HG02610 (cell line): ENCODE results near the gene AMMECR1.

ENCODE experiments used
- ATAC-seq: cut with Tn5 transposase; IDR thresholded peaks from one replicate; pipeline ENCODE4 v1.9.1; 2021; ENCODE audit warnings: mild to moderate bottlenecking, moderate library complexity; ENCODE audit not compliant: unreplicated experiment

AMMECR1 gene

DNA sequence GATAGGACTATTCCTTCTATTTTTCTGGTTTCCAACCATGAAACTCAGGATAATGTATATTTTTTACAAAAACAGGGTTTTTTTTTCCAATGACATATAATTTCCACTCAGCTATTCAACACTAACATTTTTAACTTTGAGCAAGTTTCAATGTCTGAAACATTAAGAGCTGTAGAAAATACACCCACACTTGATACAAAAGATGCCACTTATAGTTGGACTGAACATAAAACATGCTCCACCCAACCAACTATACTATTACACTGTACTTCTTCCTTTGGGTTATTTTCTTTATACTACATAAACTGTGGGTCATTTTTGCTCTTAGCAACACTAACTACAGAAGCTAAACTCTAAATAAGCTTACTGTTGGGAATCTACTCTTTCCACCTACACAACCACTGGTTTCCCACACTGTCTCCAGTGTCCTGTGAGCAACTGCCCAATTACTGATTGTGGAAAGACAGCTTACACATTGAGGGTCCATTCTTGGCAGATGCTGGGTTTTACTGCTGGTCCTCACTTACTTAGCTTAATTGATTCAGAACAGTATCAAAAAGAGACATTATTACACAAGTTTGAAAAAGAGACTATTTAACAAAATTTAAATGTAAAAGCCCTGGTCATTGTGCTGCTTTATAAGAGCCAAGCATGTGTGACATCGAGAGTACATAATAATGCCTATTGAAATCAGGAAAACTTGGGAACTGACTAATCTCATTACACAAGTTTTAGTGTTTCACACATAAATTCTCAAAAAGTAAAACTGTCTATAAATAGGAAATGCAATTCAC lies 6.3 kb downstream of the AMMECR1 start:
- no peak for ATAC-seq

DNA sequence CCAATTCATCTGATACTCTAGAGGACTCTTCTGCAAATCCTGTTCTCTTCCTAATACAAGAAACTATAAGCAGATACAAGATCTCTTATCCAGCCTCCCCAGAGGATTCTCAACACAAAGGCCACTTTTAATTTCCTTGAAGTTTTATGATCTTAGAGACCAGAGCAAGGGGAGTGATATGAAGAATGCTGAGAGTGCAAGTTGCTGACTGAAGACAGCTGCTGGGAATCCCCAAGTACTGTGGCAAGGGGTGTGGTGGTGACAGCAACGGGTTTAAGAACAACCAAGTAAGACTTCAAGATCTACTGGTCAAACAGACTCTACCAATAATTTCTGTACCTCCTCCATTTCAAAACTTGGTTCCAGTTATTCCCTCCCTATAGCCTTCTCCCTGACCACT lies 7.0 kb downstream of the AMMECR1 start:
- peak; percentile 94 for ATAC-seq

DNA sequence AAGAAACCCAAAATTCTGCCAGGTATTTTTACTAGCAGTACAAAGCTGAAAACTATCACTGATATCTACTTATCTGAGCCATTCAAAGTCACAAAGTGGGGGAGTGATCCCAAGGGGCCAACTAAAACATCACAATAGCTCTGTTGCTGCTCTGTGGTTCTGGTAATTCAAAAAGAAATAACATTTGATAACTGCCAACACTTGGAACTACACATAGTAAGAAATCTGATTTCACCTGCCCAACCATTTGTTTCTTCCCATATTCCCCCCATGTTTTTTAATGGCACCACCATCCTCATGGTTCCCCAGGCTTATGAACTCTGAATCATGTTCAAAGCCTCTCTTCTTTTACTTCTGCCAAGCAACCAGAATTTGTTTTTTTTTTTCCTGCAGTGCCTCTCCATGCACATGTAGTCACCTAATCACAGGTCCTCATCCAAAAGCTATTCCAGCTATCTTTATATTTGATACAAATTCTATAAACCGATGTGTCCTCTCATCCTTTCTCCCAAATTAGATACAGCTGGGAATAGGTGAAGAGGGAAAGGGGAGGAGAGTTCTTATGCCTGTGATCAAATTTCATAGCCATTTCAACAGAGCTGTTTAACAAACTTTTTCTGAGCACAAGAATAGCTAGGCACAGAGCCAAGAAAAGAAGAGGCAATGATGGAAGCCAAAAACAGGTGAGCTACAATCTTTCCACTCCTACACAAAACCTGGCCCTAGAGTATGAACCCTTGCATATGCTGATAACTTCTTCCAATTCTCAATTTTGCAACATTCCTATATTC lies 7.7 kb downstream of the AMMECR1 start:
- no peak for ATAC-seq

DNA sequence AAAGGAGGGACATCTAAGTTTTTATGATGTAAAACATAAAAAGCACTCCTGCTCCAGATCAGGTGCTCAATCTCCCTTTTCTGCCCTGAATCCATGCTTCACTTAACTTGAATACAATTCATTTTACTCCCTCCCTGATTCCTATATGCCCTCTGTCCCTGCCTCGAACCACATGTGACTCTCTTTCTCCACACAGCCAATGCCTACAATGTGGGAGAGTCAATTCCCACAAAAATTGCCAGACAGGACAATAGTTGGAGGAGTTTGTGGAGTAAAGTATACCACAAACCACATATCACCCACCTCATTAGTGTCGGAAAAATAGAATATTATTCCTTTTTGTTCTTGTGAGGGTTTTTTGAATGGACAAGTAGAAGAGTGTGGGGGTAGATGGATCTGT lies 9.7 kb downstream of the AMMECR1 start:
- no peak for ATAC-seq

DNA sequence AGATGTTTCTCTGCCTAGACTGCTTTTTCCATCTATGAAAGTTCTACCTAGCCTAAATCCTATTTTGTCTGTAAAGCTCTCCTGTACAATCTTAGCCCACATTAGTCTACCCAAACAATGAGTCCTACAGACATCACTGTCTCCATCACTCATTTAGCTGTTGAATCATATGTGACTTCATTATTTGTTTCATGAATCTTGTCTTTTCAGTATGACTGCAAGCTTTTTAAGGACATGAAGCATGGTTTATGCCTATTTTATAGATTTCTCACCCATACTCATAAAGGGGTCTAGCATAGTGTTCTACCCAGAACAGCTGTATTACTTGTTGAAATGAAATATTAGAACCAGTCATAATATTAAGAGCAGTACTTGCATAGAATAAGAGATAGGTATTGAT lies 13.0 kb downstream of the AMMECR1 start:
- no peak for ATAC-seq

DNA sequence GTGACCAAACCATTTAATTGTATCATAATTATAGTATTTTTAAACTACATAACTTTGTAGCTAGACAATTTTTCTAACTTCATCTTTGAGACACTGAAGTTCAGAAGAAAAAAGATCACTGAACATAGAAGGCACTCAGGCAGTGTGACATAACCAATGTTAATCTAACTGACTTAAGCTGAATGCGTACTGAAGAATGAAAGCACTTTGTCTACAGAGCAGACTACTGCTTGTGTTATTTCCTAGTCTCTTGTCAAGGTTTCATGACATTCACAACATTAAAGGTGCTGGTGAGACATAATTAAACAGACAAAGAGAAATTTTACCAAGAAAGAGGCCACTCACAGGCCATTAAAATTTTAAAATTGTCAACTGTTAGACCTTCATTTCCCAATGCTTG lies 13.5 kb downstream of the AMMECR1 start:
- no peak for ATAC-seq

DNA sequence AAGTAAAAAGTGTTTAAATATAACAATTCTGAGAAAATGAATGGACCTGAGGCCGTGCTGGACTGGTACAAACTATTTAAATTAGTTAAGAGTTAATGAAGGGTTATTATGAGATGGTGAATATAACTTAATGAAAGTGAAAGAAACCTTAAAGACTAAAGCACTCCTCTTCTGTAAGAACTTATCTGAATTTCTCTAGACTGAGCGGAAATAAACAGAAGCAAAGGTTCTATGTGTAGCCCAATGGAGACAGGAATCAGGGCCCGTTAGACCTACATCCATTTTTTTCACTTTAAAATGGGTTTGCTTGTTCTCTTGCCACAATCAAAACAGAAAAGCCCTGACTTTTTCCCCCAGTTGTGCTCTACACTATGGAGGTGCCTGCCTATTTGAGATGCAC lies 14.9 kb downstream of the AMMECR1 start:
- ATAC-seq, result no peak

DNA sequence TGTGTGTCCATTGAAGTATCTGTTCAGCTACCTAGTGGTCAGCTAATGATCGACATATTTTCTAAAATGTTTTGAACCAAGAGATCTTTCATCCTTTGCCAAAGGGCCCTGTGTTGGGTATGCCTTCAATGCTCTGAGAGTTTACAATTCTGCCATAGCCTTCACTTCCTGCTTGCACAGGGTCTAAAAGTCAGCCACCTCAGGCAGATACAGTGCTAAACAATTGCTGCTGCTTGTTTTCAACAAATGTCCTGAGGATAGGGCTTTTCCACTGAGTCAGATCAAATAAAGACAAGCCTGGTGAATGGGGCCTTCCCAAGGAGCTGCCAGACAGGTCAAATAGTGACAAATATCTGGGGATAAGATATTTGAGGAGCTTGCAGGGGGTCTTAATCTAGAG lies 16.7 kb downstream of the AMMECR1 start:
- no peak for ATAC-seq

DNA sequence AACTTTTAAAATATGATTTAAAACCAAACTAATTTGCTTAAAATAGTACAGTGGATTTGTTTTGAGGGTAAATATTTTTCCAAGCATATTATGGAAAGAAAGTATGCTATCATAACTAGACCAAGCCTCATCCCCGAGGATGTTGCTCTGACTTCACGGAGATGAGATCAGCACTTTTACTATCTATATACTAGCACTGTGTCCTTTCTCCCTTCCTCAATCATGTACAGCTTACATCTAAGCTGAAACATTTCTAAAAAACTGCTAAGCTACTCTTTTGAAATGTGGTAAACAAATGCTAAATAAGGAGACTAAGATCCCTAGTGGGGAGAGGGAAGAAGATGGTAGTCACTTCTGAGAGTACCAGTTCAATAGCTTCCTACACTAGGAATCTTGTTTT lies 23.8 kb downstream of the AMMECR1 start:
- ATAC-seq, result no peak

DNA sequence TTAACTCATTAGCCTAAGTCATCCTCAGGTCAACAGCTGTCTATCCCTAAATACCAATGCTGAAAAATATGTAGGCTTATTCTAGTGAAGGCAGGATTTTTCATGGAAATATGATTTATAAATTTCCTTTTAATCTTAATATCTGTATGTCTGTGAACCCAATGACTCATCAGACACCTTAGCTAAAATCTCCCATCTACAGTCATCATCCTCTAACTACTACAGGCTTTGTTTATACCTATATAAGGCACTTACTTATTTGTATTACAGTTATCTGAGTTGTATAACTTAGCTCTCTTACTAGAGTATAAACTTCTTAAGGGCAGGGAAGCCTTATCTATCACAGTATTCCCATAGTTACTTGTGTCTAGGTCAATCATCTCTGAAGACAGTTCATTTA lies 24.2 kb downstream of the AMMECR1 start:
- no peak for ATAC-seq

DNA sequence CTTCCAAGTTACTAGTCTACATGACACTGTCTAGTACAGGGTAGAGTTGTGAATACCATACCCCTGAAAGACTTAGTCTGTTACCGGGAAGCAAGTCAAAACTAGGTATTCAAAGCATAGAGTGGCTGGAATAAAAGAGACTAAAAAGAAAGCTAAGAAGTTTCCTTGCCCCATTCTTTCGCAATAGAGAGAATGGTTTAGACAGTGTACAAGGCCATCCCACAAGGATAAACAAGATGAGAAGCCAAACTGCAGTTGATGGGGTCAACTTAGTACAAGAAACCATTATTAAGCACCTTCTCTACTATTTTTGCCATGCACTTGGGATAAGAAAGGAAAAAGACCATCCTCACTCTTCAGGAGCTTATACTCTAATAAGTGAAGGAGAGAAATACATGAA lies 30.3 kb downstream of the AMMECR1 start:
- no peak for ATAC-seq

DNA sequence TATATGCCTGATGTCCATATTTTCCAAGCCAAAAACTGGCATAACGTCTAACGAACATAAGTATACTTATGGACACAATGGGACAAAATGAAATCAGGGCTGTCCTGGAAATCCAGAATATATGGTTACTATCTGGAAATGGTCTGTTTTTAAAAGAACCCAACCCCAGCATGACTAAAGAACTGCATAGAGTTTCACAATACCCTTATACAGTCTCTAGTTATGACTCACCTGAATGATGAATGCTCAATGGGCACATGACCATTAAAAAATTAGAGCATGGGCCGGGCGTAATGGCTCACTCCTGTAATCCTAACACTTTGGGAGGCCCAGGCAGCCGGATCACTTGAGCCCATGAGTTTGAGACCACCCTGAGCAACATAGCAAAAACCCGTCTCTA lies 31.8 kb downstream of the AMMECR1 start:
- no peak for ATAC-seq

DNA sequence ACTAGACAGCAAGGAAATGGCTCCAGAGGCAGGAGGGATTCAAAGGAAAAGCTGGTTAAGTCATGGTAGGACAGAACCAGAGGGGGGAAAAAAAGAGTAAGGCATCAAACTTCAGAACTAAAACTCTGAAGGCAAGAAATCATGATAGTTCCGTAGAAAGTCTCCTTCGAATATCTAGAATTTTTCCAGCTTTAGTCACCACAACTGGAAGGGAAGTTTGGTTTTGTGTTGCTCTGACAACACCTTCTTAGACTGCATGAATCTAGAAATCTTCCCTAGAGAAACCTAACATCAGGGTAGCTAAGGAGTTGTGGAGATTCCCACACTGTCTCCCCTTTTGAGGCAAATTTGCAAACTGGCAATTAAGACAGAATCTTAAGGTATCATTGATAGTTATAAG lies 33.7 kb downstream of the AMMECR1 start:
- no peak for ATAC-seq

DNA sequence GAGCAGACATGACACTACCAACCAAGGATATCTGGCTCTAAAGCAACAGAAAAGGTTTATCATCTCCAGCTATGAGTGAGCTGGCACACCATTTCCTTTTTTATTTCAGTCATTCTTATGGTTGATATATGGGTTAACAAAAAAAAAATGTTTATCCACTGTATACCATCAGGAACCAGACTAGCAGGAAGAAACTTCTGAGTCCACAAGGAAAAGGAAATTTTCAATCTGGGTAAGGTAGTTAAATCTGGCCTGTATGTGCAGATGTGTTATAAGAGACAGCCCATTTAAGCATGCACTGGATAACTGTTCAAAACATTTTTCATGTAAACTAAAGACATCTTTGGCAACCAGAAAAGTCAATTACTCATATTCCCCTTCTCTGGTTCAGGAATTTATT lies 35.0 kb downstream of the AMMECR1 start:
- ATAC-seq, result no peak

DNA sequence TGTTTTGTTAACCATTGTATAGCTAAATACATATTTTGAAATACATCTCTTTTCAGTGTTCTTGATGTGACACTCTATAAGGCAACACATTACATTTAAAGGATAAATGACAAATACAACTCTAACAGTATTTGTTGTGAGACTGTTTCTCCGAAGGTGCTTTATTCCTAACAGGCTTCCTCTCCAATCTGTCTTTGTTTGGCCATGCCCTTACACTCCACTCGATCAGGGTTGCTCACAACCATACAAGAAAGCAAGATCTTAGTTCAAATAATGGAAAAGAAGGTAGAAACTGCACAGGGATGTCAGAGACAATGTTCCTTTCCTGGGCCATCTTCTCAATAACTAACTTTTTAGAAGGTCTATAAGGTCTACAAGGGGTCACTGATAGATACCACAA lies 36.5 kb downstream of the AMMECR1 start:
- ATAC-seq, result no peak

DNA sequence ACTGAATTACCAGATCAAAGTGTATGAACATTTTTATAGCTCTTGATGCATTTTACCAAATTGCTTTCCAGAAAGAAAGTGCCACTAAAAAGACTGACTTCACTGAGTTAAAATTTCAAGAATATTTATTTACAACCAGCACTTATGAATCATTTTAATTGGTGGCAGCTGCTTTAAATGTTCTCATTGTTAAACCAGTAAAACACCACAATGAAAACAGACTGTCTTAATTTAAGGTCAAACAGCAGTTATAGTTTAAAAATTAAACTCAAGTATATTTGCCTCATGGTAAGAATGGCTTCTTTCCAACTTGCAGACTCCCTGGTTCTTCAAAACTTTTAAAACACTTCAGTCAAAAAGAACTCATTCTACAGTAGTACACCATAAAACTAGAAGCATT lies 36.9 kb downstream of the AMMECR1 start:
- no peak for ATAC-seq

DNA sequence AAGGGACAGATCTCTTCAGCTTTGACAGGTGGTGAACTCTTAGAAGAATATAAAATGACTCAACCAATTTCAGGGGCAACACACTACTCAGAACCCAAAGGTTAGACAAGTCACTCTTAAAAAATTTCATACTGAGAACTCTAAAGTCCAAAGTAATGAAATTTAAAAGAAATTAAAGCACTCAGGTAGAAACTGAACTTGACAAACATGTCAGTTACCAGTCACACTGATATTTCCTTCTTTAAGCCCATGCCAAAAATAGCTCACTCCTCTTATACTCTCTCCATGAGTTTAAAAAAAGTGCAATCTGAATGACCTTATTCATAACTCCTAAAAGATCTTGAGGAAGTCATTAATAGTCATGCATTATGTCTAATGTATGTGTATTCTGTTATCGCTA lies 40.3 kb downstream of the AMMECR1 start:
- ATAC-seq, result no peak

DNA sequence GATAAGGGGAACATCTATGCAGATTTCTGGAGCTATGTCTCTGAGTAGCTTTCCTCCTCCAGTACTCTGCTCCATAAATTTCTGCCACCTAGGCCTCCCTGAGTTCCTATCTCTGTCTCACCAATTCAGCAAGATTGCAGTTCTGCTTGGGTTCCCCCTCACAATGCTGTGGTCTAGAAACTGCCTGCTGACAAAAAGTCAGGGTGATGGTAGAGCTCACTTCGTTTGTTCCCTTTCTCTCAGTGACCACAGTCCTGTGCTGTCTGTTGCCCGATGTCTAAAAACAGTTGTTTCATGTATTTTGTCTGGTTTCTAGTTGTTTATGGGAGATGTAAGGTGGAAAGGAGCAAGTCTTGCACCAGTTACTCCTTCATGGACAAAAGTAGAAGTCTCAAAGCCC lies 41.1 kb downstream of the AMMECR1 start:
- ATAC-seq, result peak; percentile 93

DNA sequence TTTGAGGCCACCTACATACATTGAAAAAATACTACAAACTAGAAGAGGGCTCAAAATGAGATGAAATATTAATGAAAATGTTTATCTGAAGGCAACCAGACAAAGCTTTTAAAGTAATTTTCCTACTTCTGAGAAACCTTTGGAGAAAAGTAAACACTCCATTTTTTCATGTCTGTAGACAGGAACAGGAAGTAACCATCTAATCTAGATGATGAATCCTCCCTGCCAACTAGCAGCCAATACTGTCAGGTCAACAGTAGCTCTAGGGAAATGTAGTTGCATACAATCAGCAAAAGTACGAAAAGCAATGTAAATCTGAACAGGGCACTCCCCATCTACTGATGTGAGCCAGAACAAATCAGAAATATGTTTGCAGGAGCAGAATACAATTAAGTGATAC lies 49.0 kb downstream of the AMMECR1 start:
- no peak for ATAC-seq

DNA sequence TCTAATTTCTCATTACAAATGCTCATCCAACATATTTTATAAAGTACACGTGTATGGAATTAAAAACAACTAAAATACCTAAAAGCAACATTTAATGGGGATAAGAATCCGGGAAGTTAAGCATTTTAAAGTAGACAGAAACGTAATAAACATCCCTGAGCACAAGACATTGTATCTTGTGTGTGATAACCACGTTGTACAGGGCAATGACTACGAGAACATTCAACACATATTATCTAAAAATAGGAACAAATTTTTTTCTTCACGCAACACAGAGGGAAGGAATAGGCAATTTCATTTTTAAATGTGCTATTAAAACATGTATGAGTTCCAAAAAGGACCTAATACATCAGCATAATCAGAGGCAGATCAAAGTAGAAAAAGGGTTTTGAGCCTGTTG lies 49.5 kb downstream of the AMMECR1 start:
- no peak for ATAC-seq

DNA sequence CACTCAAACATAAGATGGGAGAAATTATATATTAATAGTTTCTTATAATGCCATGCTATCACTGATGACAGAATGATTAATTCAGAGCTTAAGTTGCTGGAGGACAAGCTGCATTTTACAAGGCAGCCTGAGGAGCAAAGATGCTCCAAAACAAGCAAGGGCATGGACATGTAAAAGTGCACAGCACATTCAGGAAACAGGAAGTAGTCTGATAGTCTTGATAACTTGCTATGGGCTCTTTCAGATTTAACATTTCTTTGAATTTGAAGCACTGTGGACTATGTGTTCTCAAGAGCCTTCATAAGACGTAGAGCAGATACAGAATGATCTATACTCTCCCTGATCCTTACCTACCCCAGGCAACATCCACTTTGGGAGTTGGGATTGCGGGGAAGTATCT lies 50.0 kb downstream of the AMMECR1 start:
- ATAC-seq, result no peak

DNA sequence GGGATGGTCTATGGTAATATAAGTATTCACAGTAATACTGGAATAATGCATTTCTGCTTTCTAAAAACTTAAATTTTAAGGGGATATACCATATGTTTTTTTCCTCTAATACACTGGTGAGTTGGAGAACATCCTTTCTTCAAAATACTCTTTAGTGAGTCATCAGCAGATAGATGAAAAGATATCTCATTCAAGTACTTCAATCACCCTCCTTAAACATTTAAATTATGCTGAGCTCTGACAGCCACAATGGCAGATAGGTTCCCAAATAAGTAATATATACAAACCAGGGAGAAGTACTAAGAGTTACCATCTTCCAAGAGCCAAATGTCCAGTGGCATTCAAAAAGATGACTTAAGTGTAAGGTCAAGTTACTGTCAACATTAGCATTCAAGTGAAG lies 52.2 kb downstream of the AMMECR1 start:
- ATAC-seq, result no peak

DNA sequence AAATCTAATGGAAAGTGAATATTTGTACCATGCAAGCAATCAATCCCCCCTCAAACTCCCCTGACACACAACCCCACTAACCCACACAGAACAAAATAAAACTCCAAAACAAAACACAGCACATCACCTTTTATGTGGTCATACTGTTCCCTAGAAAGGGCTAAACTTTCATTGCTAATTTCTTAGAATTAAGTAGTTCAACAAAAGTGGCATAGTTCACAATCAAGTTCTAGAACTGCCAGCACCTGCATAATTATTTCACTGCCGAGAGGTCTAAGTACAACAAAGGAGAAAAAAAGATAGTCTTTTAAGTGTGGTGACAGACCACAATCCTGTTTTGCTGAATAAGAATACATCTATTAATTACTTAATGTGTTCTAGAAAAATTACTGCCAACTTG lies 58.8 kb downstream of the AMMECR1 start:
- no peak for ATAC-seq
